K562 (cell line): ENCODE results near the gene NOS1. TPM values are rescaled to one million over a fixed set of nuclear protein-coding genes. Genes with fewer than 3 reads are reported as not detected.

Experiments
- ATAC-seq: fragments of 200-7000 bp; cut with Tn5 transposase; 3 replicates; pipeline ENCODE4 v1.9.1; 2020; ENCODE audit warnings: moderate library complexity
- BruUV-seq: library from RNA; stranded (reverse); fragments of 400-500 nt; replicated peaks from 2 replicates; lab custom pipeline; 2021; lab: Mats Ljungman, UMichigan
- CTCF ChIA-PET: fragments of 300-600 bp; formaldehyde crosslinking; extraction: SDS; loops from one replicate; lab custom pipeline; 2021; ENCODE audit warnings: low intra/inter-chr PET ratio; lab: Yijun Ruan, JAX
- POLR2A ChIA-PET: fragments of 300-600, 350-650 bp; sonication (Branson Sonifier 250); formaldehyde crosslinking; extraction: SDS; loops from one replicate; lab custom pipeline; 2021; ENCODE audit warnings: antibody characterized with exemption, inconsistent platforms; lab: Yijun Ruan, JAX
- DNase-seq, 4 experiments: peaks; one replicate each; pipeline versions ENCODE4 v3.0.0 to v3.0.0-alpha.2; 2011 to 2018; ENCODE audit warnings: low spot score in 3 of 4, mixed read lengths in 3 of 4; ENCODE audit errors: extremely low read depth in 1 of 4
- FAIRE-seq: peaks from 2 replicates; lab custom pipeline; 2011; peaks lifted over from hg19 to GRCh38; lab: Jason Lieb, UNC
- H2AFZ ChIP-seq: 2 replicates; pipeline ENCODE4 v1.6.0; 2011; ENCODE audit warnings: low read depth, low read length, control low read depth, inconsistent platforms
- H3K27ac ChIP-seq: fragments of 200-600 bp; 3 replicates; pipeline ENCODE4 v1.8.0; 2011; ENCODE audit warnings: low read depth, mild to moderate bottlenecking, control low read depth, inconsistent platforms, low read length, moderate library complexity, mixed read lengths; ENCODE audit errors: extremely low read depth
- H3K27me3 ChIP-seq, 2 experiments: fragments of 300-600 bp in 1 of 2; 2 replicates in 1 of 2; 3 replicates in 1 of 2; pipeline versions ENCODE4 v1.6.0 to v1.8.0; 2011; ENCODE audit warnings: inconsistent platforms in 2 of 2, low read length in 2 of 2, mild to moderate bottlenecking in 1 of 2, mixed read lengths in 1 of 2, moderate library complexity in 1 of 2; ENCODE audit not compliant: control insufficient read depth in 2 of 2, insufficient read depth in 2 of 2
- H3K36me3 ChIP-seq: fragments of 300-600 bp; 3 replicates; pipeline ENCODE4 v1.8.0; 2011; ENCODE audit warnings: mild to moderate bottlenecking, low read length, inconsistent platforms; ENCODE audit not compliant: control insufficient read depth, insufficient read depth
- H3K4me1 ChIP-seq, 2 experiments: fragments of 200-600 bp in 1 of 2; replicated peaks in 1 of 2; 2 replicates in 1 of 2; 3 replicates in 1 of 2; pipeline versions ENCODE4 v1.5.1 to v1.8.0; 2011; ENCODE audit warnings: inconsistent platforms in 2 of 2, low read length in 2 of 2, mild to moderate bottlenecking in 1 of 2, mixed read lengths in 1 of 2, moderate library complexity in 1 of 2; ENCODE audit not compliant: control insufficient read depth in 2 of 2, insufficient read depth in 2 of 2
- H3K4me2 ChIP-seq: 2 replicates; pipeline ENCODE4 v1.6.1; 2011; ENCODE audit warnings: low read length, control low read depth, inconsistent platforms, mixed read lengths; ENCODE audit not compliant: insufficient read depth
- H3K4me3 ChIP-seq: fragments of 200-600 bp; sonication (generic), shearing (Covaris generic); 2 replicates; pipeline ENCODE4 v1.5.1; 2016; ENCODE audit warnings: control low read depth, inconsistent platforms
- H3K79me2 ChIP-seq: fragments of 200-600 bp; 3 replicates; pipeline ENCODE4 v1.8.0; 2011; ENCODE audit warnings: low read length, inconsistent platforms; ENCODE audit not compliant: control insufficient read depth, insufficient read depth
- H3K9ac ChIP-seq, 2 experiments: 2 replicates each; pipeline versions ENCODE4 v1.6.0 to v1.6.1; 2011; ENCODE audit warnings: low read depth in 2 of 2, low read length in 2 of 2, control low read depth in 1 of 2, inconsistent platforms in 1 of 2, mild to moderate bottlenecking in 1 of 2, mixed read lengths in 1 of 2; ENCODE audit not compliant: insufficient read depth in 1 of 2
- H3K9me1 ChIP-seq: one replicate; pipeline ENCODE4 v1.6.0; 2011; ENCODE audit warnings: inconsistent platforms, mild to moderate bottlenecking, low read length, moderate library complexity; ENCODE audit not compliant: control insufficient read depth, insufficient read depth
- H3K9me3 ChIP-seq: replicated peaks from 2 replicates; pipeline ENCODE4 v1.5.1; 2011; ENCODE audit warnings: low read depth, low read length, inconsistent platforms; ENCODE audit not compliant: control insufficient read depth, insufficient read depth
- H4K20me1 ChIP-seq: replicated peaks from 2 replicates; pipeline ENCODE4 v1.6.1; 2011; ENCODE audit warnings: low read length, inconsistent platforms, mixed read lengths; ENCODE audit not compliant: control insufficient read depth, insufficient read depth
- ARID3B ChIP-seq: fragments of 250-450 bp; sonication (Bioruptor Pico); IDR thresholded peaks from 2 replicates; pipeline ENCODE4 v1.4.0; 2020; ENCODE audit warnings: borderline replicate concordance
- CREBBP ChIP-seq: IDR thresholded peaks from one replicate; pipeline ENCODE4 v1.6.1; 2012; ENCODE audit warnings: low read depth, mild to moderate bottlenecking, control low read depth, inconsistent platforms, low read length
- NFATC3 ChIP-seq: fragments of 450-650 bp; IDR thresholded peaks from 2 replicates; pipeline ENCODE4 v1.6.1; 2017; ENCODE audit warnings: mild to moderate bottlenecking
- NONO ChIP-seq, 2 experiments: fragments of 200-400 bp in 1 of 2; fragments of 450-650 bp in 1 of 2; formaldehyde crosslinking in 1 of 2; IDR thresholded peaks; 2 replicates each; pipeline ENCODE4 v1.6.1; 2017; ENCODE audit warnings: low read depth in 2 of 2, mild to moderate bottlenecking in 2 of 2, moderate library complexity in 2 of 2, low read length in 1 of 2
- RNF219 ChIP-seq: fragments of 250-450 bp; sonication (Bioruptor Pico); IDR thresholded peaks from 2 replicates; pipeline ENCODE4 v1.5.0; 2022; ENCODE audit warnings: mild to moderate bottlenecking
- SREBF2 ChIP-seq: sonication (generic); formaldehyde crosslinking; IDR thresholded peaks from 2 replicates; pipeline ENCODE4 v1.4.0; 2020; ENCODE audit warnings: mild to moderate bottlenecking, missing genetic modification reagents
- ZNF507 ChIP-seq: conservative IDR thresholded peaks from 2 replicates; pipeline ENCODE4 v1.6.1; 2017; ENCODE audit warnings: missing genetic modification characterization, missing compliant biosample characterization
- WGBS: fragments of 100-300 bp; shearing (Covaris generic); methylation state at CpG from one replicate; pipeline ENCODE4 v1.1.6; 2016; ENCODE audit warnings: low coverage, mixed read lengths; ENCODE audit not compliant: insufficient coverage; ENCODE audit errors: missing lambda C conversion rate; 5-methylcytosine and 5-hydroxymethylcytosine counted together
- in situ Hi-C: fragments of 300-500 bp; cut with MboI; formaldehyde crosslinking; loops from 4 replicates; pipeline ENCODE4 v1.15.0; 2018; ENCODE audit warnings: inconsistent platforms, mixed read lengths
- intact Hi-C: fragments of 100-400 bp; cut with micrococcal nuclease; formaldehyde crosslinking; loops from 2 replicates; pipeline ENCODE4 v1.14.2; 2022
- polyA plus RNA-seq, 8 experiments: library from polyadenylated mRNA; depleted of rRNA in 4 of 8; stranded (reverse) in 5 of 8; unstranded in 3 of 8; fragments of >200 nt; fragmentation: Nextera tagmentation in 2 of 8; fragmentation: Illumina TruSeq in 1 of 8; extraction: Ambion mirVana in 2 of 8; extraction: Trizol in 1 of 8; gene quantifications; 2 replicates each; pipeline versions ENCODE4 v1.2.1 to v1.2.3, GENCODE V29; 2011 to 2014; ENCODE audit warnings: inconsistent platforms in 1 of 8, missing spikeins in 1 of 8
- total RNA-seq, 7 experiments: library from RNA; depleted of rRNA in 6 of 7; stranded (reverse); fragments of >200 nt in 6 of 7; fragmentation: Illumina TruSeq in 2 of 7; extraction: Trizol in 2 of 7; gene quantifications; 2 replicates each; pipeline versions ENCODE4 v1.2.1 to v1.2.3, GENCODE V29; 2011 to 2021; ENCODE audit warnings: low replicate concordance in 1 of 7

Gene NOS1
- total and polyA plus RNA-seq, 9 of the 15 experiments (the other 6 are each of a cell fraction or from before 2014, with no cell fraction given) = not detected

GRCh38 chr12:117343849-117344248 is 17.6 kb downstream of the NOS1 start:
- H3K27ac ChIP-seq = no peak overlapping the region
- FAIRE-seq (no peak), DNase-seq (no peak), ATAC-seq (no peak)
- no peaks in the 10 kb centered on the region for H3K36me3 ChIP-seq
- H3K9ac ChIP-seq = no peak overlapping the region
- in situ Hi-C loops = no loop called here
- WGBS = 0% methylated on average over 1 of the region's 1 CpG
- H3K9me3 ChIP-seq = no peaks in the 10 kb centered on the region
- no peak overlapping the region for H2AFZ ChIP-seq
- BruUV-seq = no TSS peak
- H4K20me1 ChIP-seq = no peaks in the 10 kb centered on the region
- H3K4me1 ChIP-seq = no peaks in the 10 kb centered on the region
- no peak overlapping the region for H3K4me2 ChIP-seq
- no peaks in the 10 kb centered on the region for H3K9me1 ChIP-seq
- intact Hi-C loops = no loop called here
- H3K4me3 ChIP-seq = no peak overlapping the region
- no peaks in the 10 kb centered on the region for H3K79me2 ChIP-seq
- H3K27me3 ChIP-seq = peaks cover 2 to 8% of the 10 kb centered on the region in 2 experiments; a peak in 2 of 5 replicates
- POLR2A ChIA-PET = no interaction called here
- TF ChIP-seq SREBF2 (no peak), NFATC3 (no peak), ARID3B (no peak), CREBBP (no peak), NONO (IDR thresholded peaks at IDR 0.05; ENCODE audit: low read depth in 2 of 2, low read length in 1 of 2) (no peak), RNF219 (no peak), ZNF507 (tag) (peak; percentile 90)
- CTCF ChIA-PET = no interaction called here
